Brain microvascular endothelial cell (primary cell): ENCODE measurements around the gene ASPSCR1.
"Not testable (repeated sequence)": the region's sequence is repeated elsewhere in the genome, so short reads cannot be mapped to it uniquely, and the experiment has no call there.

ENCODE experiments used
- DNase-seq: peaks from one replicate; pipeline ENCODE4 v3.0.0-alpha.2; 2020
- H3K27ac ChIP-seq: fragments of 250-450 bp; sonication (Bioruptor Pico); 2 replicates; pipeline ENCODE4 v1.5.1; 2020; ENCODE audit warnings: mild to moderate bottlenecking, moderate library complexity
- H3K27me3 ChIP-seq: fragments of 250-450 bp; sonication (Bioruptor Pico); replicated peaks from 2 replicates; pipeline ENCODE4 v1.5.1; 2020; ENCODE audit warnings: mild to moderate bottlenecking
- H3K36me3 ChIP-seq: fragments of 250-450 bp; sonication (Bioruptor Pico); replicated peaks from 2 replicates; pipeline ENCODE4 v1.5.1; 2020; ENCODE audit warnings: mild to moderate bottlenecking
- H3K4me3 ChIP-seq: 2 replicates; pipeline ENCODE4 v1.5.1; 2011; ENCODE audit warnings: low read depth, mild to moderate bottlenecking, control low read depth, low read length, moderate library complexity
- CTCF ChIP-seq: IDR thresholded peaks from 2 replicates; pipeline ENCODE4 v1.5.1; 2011; ENCODE audit warnings: low read depth, mild to moderate bottlenecking, moderate library complexity, low read length, control low read depth, inconsistent platforms; ENCODE audit errors: missing control alignments
- in situ Hi-C: cut with HindIII; loops from 2 replicates; pipeline ENCODE4 v1.10.0; 2017; ENCODE audit warnings: low sequenced_read_pairs, low pct_ligation_motif_present

Gene ASPSCR1

GRCh38 chr17:81948635-81949378 is 28.6 kb upstream of the ASPSCR1 start:
- peaks cover 2% of the 10 kb centered on the region for H3K27me3 ChIP-seq

GRCh38 chr17:81950501-81950900 is 26.9 kb upstream of the ASPSCR1 start:
- Histone ChIP-seq H3K4me3 (no peak overlapping the region), H3K36me3 (no peaks in the 10 kb centered on the region), H3K27me3 (peaks cover 2% of the 10 kb centered on the region), H3K27ac (no peak overlapping the region)
- no peak for TF ChIP-seq CTCF
- in situ Hi-C loops, result no loop called here
- DNase-seq, result no peak

More at GRCh38 chr17:81948635-81949378, 28.6 kb upstream of the ASPSCR1 start:
- H3K36me3 ChIP-seq, result no peaks in the 10 kb centered on the region
- no peak overlapping the region for H3K4me3 ChIP-seq
- no peak for DNase-seq
- TF ChIP-seq CTCF, result no peak
- no peak overlapping the region for H3K27ac ChIP-seq
- in situ Hi-C loops, result no loop called here

GRCh38 chr17:81951785-81952684 is 25.4 kb upstream of the ASPSCR1 start:
- in situ Hi-C loops, result no loop called here
- TF ChIP-seq CTCF, result no peak

GRCh38 chr17:81952792-81953228 is 24.6 kb upstream of the ASPSCR1 start:
- DNase-seq, result no peak
- Histone ChIP-seq H3K27ac (no peak overlapping the region), H3K27me3 (peaks cover 4% of the 10 kb centered on the region), H3K4me3 (no peak overlapping the region), H3K36me3 (no peaks in the 10 kb centered on the region)
- in situ Hi-C loops, result no loop called here
- TF ChIP-seq CTCF, result no peak

More at GRCh38 chr17:81951785-81952684, 25.4 kb upstream of the ASPSCR1 start:
- no peak for DNase-seq
- peaks cover 2% of the 10 kb centered on the region for H3K27me3 ChIP-seq
- H3K27ac ChIP-seq, result no peak overlapping the region
- no peaks in the 10 kb centered on the region for H3K36me3 ChIP-seq
- no peak overlapping the region for H3K4me3 ChIP-seq

DNA sequence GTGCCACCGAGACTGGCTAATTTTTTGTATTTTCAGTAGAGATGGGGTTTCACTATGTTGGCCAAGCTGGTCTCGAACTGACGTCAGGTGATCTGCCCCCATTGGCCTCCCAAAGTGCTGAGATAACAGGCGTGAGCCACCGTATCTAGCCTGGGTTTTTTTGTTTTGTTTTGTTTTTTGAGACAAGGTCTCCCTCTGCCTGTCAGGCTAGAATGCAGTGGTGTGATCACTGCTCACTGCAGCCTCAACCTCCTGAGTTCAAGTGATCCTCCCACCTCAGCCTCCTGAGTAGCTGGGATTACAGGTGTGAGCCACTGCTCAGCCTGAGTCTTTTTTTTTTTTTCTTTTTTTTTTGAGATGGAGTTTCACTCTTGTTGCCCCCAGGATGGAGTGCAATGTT is 24.0 kb upstream of the ASPSCR1 start:
- DNase-seq, H3K36me3 ChIP-seq, H3K4me3 ChIP-seq, H3K27ac ChIP-seq, in situ Hi-C loops: not testable (repeated sequence)
- peaks cover 10% of the 10 kb centered on the region for H3K27me3 ChIP-seq
